Measurements from ENCODE around the gene NEDD9. TPM values are rescaled to one million over a fixed set of nuclear protein-coding genes. Genes with fewer than 3 reads are reported as not detected.
A peak's percentile ranks its signal among the peaks of the same experiment; 100 is the strongest.

Gene NEDD9
- total RNA-seq, 1 donor from 2014 or later, result 4.7 TPM

DNA sequence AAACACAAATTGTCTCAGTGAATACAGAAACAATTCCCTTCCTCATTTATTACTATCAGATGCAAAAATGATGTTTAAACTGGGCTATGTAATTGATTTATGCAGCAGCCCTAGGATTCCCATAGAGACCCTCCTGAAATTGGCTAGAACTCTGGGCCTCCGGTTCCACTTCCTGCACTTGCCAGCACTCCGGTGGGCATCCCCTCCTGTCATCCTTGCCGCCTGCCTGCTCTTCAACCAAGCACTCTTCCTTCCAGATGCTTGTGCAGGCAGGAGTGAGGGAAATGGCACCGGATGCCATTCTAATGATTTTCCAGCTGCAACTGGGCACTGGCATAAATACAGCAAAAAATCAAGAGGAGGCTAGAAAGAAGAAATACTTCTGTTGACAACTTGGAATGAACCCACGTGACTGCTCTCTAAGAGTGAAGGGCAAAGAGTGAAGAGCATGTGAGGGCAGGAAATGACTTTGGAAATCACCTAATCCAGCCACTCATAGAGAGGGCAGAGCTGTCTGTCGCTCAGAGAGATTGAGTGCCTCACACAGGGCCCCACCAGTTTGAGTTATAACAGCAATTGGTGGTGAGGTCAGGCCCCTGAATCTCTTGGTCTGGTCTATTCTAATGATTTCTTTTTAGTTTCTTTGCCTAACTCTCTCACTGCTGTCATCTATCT is 3.7 kb upstream of the NEDD9 start:
- FAIRE-seq (no peak), DNase-seq (ENCODE audit: low read depth) (peak; percentile 93)
- H3K36me3 ChIP-seq (ENCODE audit: control insufficient read depth, insufficient read depth, low read length), result no peaks in the 10 kb centered on the region
- H3K4me3 ChIP-seq (ENCODE audit: low read depth, low read length), result no peak overlapping the region
- TF ChIP-seq, protein P1, sequence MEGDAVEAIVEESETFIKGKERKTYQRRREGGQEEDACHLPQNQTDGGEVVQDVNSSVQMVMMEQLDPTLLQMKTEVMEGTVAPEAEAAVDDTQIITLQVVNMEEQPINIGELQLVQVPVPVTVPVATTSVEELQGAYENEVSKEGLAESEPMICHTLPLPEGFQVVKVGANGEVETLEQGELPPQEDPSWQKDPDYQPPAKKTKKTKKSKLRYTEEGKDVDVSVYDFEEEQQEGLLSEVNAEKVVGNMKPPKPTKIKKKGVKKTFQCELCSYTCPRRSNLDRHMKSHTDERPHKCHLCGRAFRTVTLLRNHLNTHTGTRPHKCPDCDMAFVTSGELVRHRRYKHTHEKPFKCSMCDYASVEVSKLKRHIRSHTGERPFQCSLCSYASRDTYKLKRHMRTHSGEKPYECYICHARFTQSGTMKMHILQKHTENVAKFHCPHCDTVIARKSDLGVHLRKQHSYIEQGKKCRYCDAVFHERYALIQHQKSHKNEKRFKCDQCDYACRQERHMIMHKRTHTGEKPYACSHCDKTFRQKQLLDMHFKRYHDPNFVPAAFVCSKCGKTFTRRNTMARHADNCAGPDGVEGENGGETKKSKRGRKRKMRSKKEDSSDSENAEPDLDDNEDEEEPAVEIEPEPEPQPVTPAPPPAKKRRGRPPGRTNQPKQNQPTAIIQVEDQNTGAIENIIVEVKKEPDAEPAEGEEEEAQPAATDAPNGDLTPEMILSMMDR (IDR thresholded peaks at IDR 0.05; ENCODE audit: insufficient read depth, low read length, severe bottlenecking), result no peak
- H3K27me3 ChIP-seq (ENCODE audit: control insufficient read depth, insufficient read depth, low read length), result no peaks in the 10 kb centered on the region

DNA sequence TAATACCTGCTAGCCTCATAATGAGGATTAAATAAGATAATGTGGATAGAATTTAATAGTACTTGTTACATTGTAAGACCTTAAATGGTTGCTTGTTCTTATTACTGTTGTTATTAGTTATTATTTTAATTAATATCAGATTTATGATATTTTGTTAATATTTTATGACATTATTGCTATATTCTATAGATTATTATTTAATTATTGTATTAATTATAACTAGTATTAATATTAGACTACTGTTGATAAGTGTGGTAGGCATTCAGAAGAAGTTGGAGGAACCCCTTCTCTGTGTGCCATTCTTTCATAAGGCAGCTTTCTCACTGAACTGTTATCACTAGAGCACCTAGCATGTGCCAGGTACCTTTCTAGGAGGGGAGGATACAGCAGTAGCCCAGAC is 2.6 kb upstream of the NEDD9 start:
- no peaks in the 10 kb centered on the region for H3K27me3 ChIP-seq (ENCODE audit: control insufficient read depth, insufficient read depth, low read length)
- H3K4me3 ChIP-seq (ENCODE audit: low read depth, low read length), result no peak overlapping the region
- no peak for FAIRE-seq
- DNase-seq (ENCODE audit: low read depth), result no peak
- H3K36me3 ChIP-seq (ENCODE audit: control insufficient read depth, insufficient read depth, low read length), result no peaks in the 10 kb centered on the region
- TF ChIP-seq, protein P1 (IDR thresholded peaks at IDR 0.05; ENCODE audit: insufficient read depth, low read length, severe bottlenecking), result no peak

DNA sequence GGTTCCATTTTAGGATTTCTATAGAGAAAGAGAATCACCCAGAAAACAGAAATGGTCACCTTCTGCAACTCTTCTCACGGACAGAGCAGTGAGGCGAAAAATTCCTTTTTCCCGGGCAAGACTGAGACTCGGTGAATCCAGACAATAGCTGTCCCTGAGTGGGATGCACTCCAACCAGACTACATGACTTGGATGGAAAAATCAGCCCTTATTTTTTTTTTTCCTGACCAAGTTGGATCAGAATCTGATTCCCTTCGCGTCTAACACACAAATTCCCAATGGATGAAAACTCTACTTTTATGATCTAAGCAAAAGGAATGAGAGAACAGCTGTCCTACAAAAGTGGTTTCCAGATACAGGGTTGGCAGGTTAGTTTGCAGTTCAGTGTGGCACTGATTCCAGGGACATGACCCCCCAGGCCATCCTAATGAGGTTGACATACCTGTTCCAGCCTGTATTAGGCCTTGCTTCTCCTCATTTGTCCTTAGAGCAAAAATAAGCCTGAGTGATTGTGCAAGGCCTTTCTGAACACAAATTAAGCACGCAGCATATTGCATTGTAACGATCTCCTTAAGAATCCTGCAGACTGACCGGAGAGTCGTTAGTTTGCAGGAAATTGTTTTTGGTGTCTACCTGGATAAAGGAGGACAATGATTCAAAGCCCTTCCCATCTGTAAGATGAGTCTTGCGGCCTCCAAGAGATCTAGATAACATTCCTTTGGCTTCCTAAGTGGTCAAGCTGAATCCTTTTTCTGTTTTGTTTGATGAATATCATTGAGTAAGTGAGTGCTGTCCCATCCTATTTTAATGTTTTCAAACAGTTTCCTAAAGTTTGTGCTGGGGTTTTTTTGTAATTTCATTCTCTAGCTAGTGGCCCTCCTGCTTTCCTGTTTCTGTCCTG is 1.5 kb upstream of the NEDD9 start:
- DNase-seq (ENCODE audit: low read depth) (no peak), FAIRE-seq (no peak)
- TF ChIP-seq, protein P1 (IDR thresholded peaks at IDR 0.05; ENCODE audit: insufficient read depth, low read length, severe bottlenecking), result no peak
- no peaks in the 10 kb centered on the region for H3K27me3 ChIP-seq (ENCODE audit: control insufficient read depth, insufficient read depth, low read length)
- no peak overlapping the region for H3K4me3 ChIP-seq (ENCODE audit: low read depth, low read length)
- H3K36me3 ChIP-seq (ENCODE audit: control insufficient read depth, insufficient read depth, low read length), result no peaks in the 10 kb centered on the region

DNA sequence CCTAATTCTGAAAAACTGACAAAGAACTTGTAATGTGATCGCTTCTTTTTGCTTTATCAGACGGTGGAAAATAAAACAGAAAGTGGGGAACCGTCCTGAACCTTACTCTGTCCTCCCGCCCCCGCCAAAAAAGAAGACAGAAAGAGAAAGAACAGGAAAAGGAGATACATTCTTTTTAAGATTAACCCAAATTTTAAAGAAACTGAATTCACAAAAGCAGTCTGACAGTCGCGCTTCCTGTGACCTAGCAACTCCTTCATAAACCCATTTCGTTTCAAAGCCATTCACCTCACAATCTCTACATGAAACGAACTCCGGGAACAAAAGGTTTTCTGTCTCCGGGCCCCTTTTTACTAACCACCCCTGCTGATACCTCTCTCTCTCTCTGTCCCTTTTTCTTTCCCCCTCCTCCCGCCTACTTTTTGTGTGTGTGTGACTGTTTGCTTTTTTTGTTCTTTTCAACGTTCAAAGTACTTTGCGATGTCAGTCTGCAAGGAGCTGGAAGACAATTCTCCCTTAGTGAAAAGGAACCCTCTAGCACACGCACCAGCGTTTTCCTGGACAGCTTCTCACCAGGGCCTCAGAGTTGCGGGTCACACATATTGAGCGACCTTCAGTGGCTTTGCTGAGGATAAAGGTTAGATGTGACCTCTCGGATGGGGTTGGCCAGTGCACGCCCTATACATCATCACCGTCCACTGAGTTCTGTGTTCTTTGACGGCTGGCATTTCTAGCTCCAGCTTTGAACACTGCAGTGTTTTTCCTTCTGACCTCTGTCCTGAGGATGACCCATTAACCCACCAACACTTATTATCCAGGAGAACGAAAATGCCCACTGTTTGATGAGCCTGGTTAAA is 530 bp upstream of the NEDD9 start:
- TF ChIP-seq, protein P1 (IDR thresholded peaks at IDR 0.05; ENCODE audit: insufficient read depth, low read length, severe bottlenecking), result no peak
- DNase-seq (ENCODE audit: low read depth), result no peak
- H3K4me3 ChIP-seq (ENCODE audit: low read depth, low read length), result peak overlapping the region; percentile 68
- no peaks in the 10 kb centered on the region for H3K27me3 ChIP-seq (ENCODE audit: control insufficient read depth, insufficient read depth, low read length)
- H3K36me3 ChIP-seq (ENCODE audit: control insufficient read depth, insufficient read depth, low read length), result no peaks in the 10 kb centered on the region
- no peak for FAIRE-seq

DNA sequence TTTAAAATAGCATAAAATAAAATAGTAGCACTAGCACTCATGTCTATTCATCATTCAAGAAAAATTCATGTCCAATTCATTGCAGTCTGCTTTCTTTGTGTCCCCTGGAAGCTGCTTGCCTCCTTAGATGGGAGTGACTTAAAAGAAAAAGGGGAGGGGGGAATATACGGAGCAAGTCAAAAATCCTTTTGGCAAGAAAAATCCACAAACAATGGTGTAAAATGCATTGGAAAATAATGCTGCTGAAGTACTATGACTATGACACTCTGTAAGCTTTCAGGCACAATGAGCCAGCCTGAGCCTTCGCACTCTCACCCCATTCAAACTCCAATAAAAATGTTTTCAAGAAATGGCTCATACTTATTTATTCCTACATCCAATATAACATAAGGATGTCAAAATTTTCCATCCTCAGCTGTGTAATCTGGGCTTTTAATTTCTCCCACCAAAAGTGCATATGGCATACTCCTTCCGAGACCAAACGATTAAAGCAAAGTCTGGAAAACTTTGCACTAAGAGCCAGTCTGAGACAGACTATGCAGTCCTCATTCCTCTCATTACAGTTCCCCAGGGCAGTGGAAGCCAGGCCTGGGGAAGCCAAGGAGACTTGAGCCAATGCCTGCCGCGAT is 790 bp downstream of the NEDD9 start:
- no peak for FAIRE-seq

More for the DNA sequence above, 790 bp downstream of the NEDD9 start:
- TF ChIP-seq, protein P1 (IDR thresholded peaks at IDR 0.05; ENCODE audit: insufficient read depth, low read length, severe bottlenecking), result no peak
- Histone ChIP-seq H3K4me3 (ENCODE audit: low read depth, low read length) (peak overlapping the region; percentile 68), H3K36me3 (ENCODE audit: control insufficient read depth, insufficient read depth, low read length) (no peaks in the 10 kb centered on the region), H3K27me3 (ENCODE audit: control insufficient read depth, insufficient read depth, low read length) (no peaks in the 10 kb centered on the region)
- no peak for DNase-seq (ENCODE audit: low read depth)
